GM19099 (cell line): ENCODE data around the gene PRDM1.
A peak's percentile ranks its signal among the peaks of the same experiment; 100 is the strongest.

Experiments used
- POLR2A ChIP-seq: IDR thresholded peaks from 3 replicates; pipeline ENCODE4 v1.6.1; 2011; ENCODE audit warnings: low read depth; ENCODE audit not compliant: insufficient read length; ENCODE audit errors: extremely low read depth

Gene PRDM1

GRCh38 chr6:106084106-106084988, 1.8 kb upstream of the PRDM1 start:
- no peak for TF ChIP-seq POLR2A

DNA sequence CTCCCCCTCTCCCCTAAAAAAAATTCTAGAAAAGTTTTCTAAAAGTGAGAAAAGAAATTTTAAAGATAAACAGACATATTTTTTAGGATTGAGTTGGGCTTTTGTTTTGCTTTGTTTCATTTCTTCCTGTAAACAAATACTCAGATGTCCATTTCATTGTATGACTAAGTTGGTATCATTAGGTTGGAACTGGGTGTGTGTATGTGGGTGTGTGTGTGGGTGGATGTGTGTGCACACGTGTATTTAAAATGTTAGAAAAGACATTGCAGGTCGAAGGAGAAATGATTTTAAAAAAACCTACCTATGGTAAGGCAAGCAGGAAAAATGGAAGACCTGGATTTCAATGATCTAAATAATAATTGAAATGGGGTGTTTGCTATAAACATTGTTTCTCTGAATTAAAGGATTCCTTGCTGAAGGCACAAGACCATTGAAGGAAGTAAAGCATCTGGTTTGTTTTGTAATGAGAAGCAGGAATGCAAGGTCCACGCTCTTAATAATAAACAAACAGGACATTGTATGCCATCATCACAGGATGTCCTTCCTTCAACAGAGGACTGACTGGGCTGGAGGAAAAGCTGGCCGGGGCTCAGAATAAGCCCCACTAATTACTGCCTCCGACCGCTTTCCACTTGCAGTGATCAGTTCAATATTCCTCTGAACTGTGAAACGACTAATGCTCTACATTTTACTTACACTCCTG, 996 bp upstream of the PRDM1 start:
- no peak for TF ChIP-seq POLR2A

DNA sequence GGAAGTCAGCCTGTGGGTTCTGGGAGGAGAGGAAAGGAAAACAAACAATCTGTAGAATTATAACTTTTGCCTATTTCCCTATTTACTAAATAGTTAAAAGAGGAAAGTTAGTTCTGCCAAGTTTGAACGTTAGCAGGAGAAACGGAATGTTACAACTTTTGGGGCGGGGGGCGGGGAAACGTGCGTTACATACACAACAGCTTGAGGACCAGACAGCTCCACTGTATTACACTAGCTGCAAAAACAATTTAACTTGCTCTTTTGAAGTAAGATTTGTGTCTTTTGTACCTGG, 498 bp upstream of the PRDM1 start:
- no peak for TF ChIP-seq POLR2A

DNA sequence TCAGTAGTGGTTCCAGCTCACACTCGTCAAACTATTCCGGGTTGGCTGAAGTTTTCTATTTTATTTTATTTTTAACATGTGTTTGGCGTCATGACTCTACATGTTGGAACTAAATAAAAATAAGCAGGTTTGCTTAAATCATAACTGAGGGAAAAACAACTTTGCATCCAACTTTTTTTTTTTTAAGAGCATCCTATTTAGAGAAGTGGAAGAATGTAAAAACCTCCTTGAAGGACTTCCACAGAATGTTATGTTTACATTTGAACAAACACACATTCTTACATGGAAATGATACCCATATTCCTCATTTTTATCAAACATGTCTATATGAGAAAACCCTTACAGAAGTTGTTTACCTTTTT, 659 bp downstream of the PRDM1 start:
- TF ChIP-seq POLR2A: no peak

DNA sequence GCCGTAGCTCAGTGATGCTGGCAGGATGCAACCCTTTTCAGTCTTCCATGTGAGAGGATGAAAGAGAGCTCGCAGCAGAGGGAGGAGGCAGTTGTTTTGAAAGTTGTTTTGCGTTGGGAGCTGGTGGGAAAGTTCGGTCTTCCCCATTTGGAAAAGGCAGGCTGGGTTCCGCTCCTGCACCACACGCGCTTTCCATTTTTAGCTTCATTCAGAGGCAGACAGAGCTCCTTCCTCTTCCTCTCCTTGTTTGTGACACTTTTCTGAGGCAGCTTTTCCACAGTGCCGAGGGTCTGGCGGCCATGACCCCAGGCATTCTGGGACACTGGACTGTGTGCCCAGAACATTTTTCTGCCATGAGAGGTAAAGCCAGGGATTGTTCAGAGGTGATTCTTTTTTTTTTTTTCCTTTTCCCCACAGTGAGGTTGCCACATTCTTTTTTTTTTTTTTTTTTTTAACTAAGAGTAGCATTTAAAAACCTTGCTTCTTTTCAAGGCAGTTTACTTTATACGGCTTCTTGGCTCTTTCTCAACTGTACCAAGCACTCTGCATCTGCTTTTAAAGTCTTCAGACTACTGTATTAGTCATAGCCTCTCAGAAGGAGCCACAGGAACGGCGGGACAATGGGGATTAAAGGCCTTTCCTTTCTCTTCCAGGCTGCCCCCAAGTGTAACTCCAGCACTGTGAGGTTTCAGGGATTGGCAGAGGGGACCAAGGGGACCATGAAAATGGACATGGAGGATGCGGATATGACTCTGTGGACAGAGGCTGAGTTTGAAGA, 1.6 kb downstream of the PRDM1 start:
- TF ChIP-seq POLR2A: no peak

GRCh38 chr6:106090001-106090400, 3.9 kb downstream of the PRDM1 start:
- TF ChIP-seq POLR2A: no peak

DNA sequence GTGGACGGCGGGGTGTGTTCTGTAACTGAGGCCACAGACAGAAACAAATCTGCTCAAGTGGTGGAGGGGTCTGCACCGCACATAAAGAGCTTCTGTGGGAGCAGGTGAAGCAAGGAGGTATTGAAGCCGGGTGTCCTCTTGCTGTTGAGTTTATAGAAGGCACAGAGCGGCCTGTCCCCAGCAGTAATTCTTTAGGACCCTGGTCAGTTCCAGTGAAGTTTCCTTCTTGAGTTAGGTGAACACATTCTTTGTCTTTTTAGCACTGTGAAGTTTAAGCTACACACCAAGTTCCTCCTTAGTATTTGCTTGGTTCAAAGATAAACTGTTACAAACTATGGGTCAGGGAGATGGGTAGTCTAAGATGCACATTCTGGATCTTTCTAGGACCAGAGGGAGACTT, 6.1 kb downstream of the PRDM1 start:
- peak; percentile 28 for TF ChIP-seq POLR2A

DNA sequence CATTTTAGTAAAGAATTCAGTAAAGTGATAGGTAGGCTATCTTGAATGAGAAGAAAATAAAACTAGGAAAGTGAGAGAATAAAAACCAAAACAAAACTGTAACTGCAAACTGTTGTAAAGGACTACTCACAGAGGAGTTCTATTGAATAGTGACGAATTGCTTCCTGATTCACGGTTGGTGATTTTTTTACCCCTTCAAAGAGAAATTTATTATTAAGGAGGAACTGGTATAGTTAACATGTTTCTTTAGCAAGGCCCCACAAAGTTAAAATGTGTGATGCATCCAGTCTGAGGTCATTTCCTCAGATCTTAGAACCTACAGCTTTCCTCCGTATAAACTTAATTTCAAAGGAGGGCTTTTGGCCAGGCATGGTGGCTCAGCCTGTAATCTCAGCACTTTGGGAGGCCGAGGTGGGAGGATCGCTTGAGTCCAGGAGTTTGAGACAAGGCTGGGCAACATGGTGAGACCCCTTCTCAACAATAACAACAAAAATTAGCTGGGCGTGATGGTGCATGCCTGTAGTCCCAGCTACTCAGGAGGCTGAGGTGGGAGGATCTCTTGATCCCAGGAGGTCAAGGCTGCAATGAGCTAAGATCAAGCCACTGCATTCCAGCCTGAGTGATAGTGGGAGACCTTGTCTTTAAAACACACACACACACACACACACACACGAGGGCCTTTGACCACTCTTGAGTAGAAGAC, 8.3 kb downstream of the PRDM1 start:
- TF ChIP-seq POLR2A: no peak

DNA sequence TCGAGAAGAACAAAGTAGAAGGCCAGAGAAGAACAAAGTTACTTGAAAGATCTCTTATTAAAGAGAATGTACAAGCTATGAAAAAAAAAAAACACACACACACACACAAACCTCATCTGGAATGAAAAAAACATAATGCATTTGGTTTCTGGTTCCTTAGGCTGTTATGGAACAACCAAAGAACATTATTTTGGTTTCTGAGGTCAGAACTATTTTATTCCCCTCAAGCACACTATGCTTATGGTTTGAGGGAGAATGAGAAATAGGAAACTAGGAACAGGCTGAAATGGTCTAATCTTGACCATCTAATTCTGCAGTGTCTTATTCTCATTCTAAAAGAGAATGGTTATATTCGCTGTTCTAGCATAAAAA, 8.8 kb downstream of the PRDM1 start:
- no peak for TF ChIP-seq POLR2A

- TF ChIP-seq POLR2A: no peak
Measured at GRCh38 chr6:106097411-106098231, 11.5 kb downstream of the PRDM1 start.

DNA sequence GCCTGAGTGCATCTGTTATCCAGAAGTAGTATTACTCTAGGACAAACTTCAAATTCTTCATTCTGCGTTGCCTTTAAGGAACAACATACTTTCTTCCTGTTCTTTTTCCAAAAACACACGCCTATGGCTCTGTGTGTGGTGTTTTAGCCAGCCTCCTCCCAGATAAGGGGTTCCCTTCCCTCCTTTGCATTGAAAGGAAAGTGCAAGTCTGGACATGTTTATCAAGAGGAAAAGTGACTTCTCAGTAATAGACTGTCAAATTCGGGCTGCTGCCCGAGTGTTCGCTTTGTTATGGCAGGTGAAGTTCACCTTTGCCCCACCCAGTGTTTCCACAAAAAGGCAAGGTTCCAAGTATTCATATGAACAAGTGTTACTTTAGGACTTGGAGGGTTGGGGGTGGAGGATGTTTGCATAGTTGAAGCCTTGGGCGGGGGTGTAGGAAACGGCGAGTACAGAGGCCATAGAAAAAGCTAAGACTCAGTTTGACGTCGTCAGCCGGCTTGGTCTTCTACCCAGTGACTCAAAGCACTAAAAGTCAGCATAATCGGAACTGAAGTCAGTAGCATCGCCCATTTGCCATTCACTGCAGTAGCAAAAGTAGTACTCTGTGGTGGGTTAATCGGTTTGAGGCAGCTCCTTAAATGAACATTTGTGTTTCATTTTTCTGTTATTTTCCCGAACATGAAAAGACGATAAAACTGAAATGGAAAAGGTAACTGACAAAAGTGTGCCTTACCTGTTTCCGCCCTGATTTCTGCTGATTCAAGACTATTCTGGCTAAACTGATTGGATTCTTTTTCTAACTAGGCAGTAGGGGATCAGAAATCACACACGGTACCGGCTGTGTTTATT, 12.5 kb downstream of the PRDM1 start:
- TF ChIP-seq POLR2A: peak; percentile 54

DNA sequence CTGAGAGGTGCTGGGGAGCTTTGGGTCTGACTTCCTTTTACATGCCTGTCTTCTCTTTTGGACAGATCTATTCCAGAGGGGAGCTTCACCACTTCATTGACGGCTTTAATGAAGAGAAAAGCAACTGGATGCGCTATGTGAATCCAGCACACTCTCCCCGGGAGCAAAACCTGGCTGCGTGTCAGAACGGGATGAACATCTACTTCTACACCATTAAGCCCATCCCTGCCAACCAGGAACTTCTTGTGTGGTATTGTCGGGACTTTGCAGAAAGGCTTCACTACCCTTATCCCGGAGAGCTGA, 13.1 kb downstream of the PRDM1 start:
- no peak for TF ChIP-seq POLR2A

GRCh38 chr6:106100755-106101154, 14.6 kb downstream of the PRDM1 start:
- peak; percentile 33 for TF ChIP-seq POLR2A

- no peak for TF ChIP-seq POLR2A
Measured at GRCh38 chr6:106101466-106101865, 15.3 kb downstream of the PRDM1 start.
